Esophagus squamous epithelium (tissue), 4 donors: ENCODE data around the gene B4GALT4.

ENCODE experiments used
- POLR2A ChIP-seq, 4 donors: fragments of 450-650 bp; IDR thresholded peaks; one replicate each; pipeline ENCODE4 v1.6.1; 2017; ENCODE audit warnings: antibody characterized with exemption in 4 of 4, mild to moderate bottlenecking in 4 of 4, moderate library complexity in 3 of 4
- TF ChIP-seq, protein P1 (sequence below), 6 experiments: fragments of 450-650 bp in 4 of 6; fragments of 200-600 bp in 2 of 6; sonication (generic) in 2 of 6; IDR thresholded peaks; one replicate each; pipeline ENCODE4 v1.5.1; 2016 to 2019; ENCODE audit warnings: antibody characterized with exemption in 6 of 6, mild to moderate bottlenecking in 4 of 6, moderate library complexity in 4 of 6

DNA sequence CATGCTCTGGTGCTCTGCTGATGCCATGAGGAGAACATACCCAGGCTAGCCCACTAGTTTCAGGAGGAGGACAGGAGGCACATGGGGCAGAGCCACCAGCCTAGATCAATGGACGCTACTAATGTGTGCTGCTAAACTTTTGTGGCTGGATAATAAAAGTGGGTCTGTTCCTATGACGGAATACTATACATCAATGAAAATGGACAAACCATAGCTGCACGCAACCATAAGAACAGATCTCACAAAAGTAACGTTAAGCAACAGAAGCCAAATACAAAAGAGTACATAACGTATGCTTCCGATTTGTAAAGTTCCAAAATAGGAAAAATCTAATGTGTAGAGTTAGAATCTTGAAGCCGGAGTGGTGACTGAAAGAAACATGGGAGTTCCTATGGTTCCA, 11.5 kb downstream of the B4GALT4 start:
- TF ChIP-seq, protein P1, sequence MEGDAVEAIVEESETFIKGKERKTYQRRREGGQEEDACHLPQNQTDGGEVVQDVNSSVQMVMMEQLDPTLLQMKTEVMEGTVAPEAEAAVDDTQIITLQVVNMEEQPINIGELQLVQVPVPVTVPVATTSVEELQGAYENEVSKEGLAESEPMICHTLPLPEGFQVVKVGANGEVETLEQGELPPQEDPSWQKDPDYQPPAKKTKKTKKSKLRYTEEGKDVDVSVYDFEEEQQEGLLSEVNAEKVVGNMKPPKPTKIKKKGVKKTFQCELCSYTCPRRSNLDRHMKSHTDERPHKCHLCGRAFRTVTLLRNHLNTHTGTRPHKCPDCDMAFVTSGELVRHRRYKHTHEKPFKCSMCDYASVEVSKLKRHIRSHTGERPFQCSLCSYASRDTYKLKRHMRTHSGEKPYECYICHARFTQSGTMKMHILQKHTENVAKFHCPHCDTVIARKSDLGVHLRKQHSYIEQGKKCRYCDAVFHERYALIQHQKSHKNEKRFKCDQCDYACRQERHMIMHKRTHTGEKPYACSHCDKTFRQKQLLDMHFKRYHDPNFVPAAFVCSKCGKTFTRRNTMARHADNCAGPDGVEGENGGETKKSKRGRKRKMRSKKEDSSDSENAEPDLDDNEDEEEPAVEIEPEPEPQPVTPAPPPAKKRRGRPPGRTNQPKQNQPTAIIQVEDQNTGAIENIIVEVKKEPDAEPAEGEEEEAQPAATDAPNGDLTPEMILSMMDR (IDR thresholded peaks at IDR 0.05) = no peak
- no peak for TF ChIP-seq POLR2A (IDR thresholded peaks at IDR 0.05)
